ENCODE data around the gene HCRTR2. TPM values are rescaled to one million over a fixed set of nuclear protein-coding genes. Genes with fewer than 3 reads are reported as not detected.

Gene HCRTR2
- not detected in 2 replicates for total RNA-seq

DNA sequence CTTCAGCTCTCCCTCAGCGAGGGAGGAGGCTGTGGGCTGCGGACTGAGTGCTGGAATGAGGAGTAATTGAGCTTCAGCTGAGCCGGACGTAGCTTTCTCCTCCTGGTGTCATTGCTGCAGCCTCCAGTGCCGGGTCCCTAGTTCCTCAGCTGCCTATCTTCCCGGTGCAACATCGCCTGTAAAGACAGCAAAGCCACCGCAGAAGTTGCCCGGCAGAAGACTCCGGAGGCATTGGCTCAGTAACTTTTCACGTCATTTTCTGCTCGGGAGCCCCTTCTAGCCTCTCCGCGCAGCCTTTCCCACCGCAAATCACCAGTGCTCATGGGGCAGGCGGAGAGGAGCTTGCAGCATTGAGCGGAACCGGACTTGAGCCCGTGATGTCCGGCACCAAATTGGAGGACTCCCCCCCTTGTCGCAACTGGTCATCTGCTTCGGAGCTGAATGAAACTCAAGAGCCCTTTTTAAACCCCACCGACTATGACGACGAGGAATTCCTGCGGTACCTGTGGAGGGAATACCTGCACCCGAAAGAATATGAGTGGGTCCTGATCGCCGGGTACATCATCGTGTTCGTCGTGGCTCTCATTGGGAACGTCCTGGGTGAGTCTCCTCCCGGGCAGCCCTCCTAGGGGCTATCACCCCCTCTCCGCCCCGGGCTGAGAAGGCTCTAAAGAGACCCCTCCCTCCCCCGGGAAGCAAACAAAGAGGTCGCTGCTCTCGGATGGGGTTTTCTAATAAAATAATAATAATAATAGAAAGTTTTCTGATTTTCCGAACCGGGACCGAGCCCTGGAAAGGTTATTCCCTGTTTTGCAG lies at the start of gene HCRTR2:
HCRTR2 (plus strand) TSS at position 305 of the 816 bp plus-strand sequence; CDS start at position 378, 73 bp downstream.
- TF ChIP-seq, protein P1, sequence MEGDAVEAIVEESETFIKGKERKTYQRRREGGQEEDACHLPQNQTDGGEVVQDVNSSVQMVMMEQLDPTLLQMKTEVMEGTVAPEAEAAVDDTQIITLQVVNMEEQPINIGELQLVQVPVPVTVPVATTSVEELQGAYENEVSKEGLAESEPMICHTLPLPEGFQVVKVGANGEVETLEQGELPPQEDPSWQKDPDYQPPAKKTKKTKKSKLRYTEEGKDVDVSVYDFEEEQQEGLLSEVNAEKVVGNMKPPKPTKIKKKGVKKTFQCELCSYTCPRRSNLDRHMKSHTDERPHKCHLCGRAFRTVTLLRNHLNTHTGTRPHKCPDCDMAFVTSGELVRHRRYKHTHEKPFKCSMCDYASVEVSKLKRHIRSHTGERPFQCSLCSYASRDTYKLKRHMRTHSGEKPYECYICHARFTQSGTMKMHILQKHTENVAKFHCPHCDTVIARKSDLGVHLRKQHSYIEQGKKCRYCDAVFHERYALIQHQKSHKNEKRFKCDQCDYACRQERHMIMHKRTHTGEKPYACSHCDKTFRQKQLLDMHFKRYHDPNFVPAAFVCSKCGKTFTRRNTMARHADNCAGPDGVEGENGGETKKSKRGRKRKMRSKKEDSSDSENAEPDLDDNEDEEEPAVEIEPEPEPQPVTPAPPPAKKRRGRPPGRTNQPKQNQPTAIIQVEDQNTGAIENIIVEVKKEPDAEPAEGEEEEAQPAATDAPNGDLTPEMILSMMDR (IDR thresholded peaks at IDR 0.05): no peak
- no peak within 1 kb of the TSS for H3K4me3 Mint-ChIP-seq
- POLR2A ChIA-PET: no interaction called here
- ATAC-seq (ENCODE audit: low read depth) (no peak), DNase-seq (no peak)
- CTCF ChIA-PET: no interaction called here
- H3K9me3 Mint-ChIP-seq: peaks cover 3% of the 10 kb centered on the region
- intact Hi-C loops (cut with micrococcal nuclease): no loop called here
- H3K4me1 Mint-ChIP-seq: no peaks in the 10 kb centered on the region
- peaks cover 3% of the 10 kb centered on the region for H3K27me3 Mint-ChIP-seq
- H3K36me3 Mint-ChIP-seq (ENCODE audit: low read depth): no peaks in the 10 kb centered on the region
- H3K27ac Mint-ChIP-seq: no peak within 1 kb of the TSS

DNA sequence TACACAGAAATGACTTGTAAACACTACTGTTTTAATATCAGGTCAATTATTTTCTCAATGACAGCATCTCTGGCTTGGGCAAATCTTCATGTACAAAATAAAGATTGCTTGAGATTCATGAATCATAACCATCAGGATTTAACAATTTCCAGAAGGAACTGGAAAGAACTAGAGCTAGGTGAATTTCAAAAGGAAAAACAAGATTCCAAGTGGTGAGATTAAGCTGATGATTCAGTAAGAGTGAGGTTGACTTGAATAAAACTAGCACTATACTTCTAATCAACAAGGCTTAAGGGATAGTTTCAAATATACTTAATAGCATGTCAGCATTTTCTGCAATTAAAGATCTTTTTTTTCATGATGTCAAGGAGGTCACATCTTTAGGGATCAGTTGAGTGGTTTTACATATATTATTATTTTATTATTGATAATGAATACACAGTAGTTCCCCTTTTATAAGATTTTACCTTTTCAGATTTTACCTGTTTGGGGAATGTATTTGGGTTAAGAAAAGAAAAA lies 43.5 kb upstream of the HCRTR2 start:
- no peak for ATAC-seq (ENCODE audit: low read depth)
- Mint-ChIP-seq H3K4me1 (no peaks in the 10 kb centered on the region), H3K4me3 (no peak overlapping the region), H3K27me3 (no peaks in the 10 kb centered on the region), H3K9me3 (peaks cover 20% of the 10 kb centered on the region), H3K27ac (no peak overlapping the region), H3K36me3 (ENCODE audit: low read depth) (no peaks in the 10 kb centered on the region)
- intact Hi-C loops (cut with micrococcal nuclease): no loop called here
- CTCF ChIA-PET: no interaction called here
- no peak for DNase-seq
- TF ChIP-seq, protein P1 (IDR thresholded peaks at IDR 0.05): no peak
- POLR2A ChIA-PET: no interaction called here

DNA sequence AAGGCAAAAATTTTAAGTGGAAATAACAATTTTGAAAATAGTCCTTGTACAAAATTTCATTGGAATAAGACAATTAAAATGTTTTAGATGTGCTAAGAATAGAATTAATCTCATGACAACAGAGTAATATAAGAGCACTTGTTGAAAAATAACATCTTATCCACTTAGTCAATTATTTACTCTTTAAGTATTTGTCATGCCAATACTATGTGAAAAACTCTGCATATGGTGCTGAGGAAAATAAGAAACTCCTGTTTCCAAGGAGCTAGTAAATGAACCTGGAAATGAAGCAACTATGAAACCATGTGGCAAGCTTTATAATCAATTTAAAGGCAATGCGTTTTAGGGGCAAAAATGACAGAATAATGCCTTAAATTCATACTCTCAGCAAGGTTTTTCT lies 42.7 kb upstream of the HCRTR2 start:
- no peak overlapping the region for H3K4me3 Mint-ChIP-seq
- no peak for ATAC-seq (ENCODE audit: low read depth)
- intact Hi-C loops (cut with micrococcal nuclease): no loop called here
- no peaks in the 10 kb centered on the region for H3K27me3 Mint-ChIP-seq
- no peak for DNase-seq
- no peaks in the 10 kb centered on the region for H3K4me1 Mint-ChIP-seq
- H3K9me3 Mint-ChIP-seq: peaks cover 18% of the 10 kb centered on the region
- ChIA-PET POLR2A (no interaction called here), CTCF (no interaction called here)
- TF ChIP-seq, protein P1 (IDR thresholded peaks at IDR 0.05): no peak
- no peak overlapping the region for H3K27ac Mint-ChIP-seq
- H3K36me3 Mint-ChIP-seq (ENCODE audit: low read depth): no peaks in the 10 kb centered on the region

DNA sequence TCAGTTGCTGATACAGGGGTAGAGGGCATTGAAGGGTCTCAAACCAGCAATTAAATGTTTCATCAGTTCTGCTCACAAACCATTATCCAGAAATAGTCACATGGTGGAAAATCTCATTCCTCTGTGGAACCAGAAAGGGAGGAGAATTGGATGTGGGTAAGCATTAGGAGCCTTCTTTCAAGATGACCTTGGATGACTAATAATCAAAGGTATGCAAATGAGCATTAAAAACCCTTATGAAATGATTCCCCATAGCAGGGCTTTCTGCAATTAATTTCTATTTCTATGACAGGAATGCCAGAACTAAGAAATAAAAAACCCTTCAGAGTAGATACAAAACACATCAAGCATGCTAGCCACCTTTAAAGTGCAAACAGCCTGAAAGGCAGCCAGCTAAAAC lies 37.4 kb upstream of the HCRTR2 start:
- H3K4me3 Mint-ChIP-seq: no peak overlapping the region
- ChIA-PET CTCF (no interaction called here), POLR2A (no interaction called here)
- intact Hi-C loops (cut with micrococcal nuclease): no loop called here
- no peaks in the 10 kb centered on the region for H3K27me3 Mint-ChIP-seq
- TF ChIP-seq, protein P1 (IDR thresholded peaks at IDR 0.05): no peak
- H3K4me1 Mint-ChIP-seq: no peaks in the 10 kb centered on the region
- ATAC-seq (ENCODE audit: low read depth) (no peak), DNase-seq (no peak)
- no peak overlapping the region for H3K27ac Mint-ChIP-seq
- H3K9me3 Mint-ChIP-seq: no peaks in the 10 kb centered on the region
- no peaks in the 10 kb centered on the region for H3K36me3 Mint-ChIP-seq (ENCODE audit: low read depth)

DNA sequence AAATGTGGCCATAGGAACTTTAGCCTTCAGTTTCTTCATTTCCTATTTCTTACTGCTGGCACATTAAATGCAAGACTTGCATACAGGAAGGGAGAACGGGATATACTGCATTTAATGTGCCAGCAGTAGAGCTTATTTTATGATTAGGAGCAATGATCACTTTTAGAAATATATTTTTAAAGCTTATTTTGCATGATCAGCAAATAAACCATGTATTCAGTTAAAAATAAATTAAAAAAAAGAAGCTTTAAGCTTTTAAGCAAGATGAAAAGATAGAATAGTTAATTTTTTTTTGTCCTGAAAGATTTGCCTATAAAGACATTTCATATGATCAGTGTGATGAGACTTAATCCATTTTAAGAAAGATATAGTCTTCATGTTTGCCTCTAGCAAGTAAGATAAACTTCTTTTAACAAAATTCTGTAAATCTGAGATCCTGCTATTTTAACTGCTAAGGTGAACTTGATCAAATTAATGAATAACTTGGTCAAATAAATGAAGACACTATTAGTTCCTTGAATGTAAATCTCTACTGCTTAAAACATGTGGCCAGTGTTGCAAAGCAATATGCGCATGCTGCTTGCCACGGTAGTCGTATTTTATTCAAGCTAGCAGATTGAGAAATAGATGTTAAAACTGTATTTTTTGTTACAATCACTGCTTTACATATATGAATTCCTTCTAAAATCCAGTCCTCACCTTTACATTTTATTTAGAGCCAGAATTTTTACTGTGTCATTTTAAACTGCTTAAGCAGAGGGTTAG lies 36.2 kb upstream of the HCRTR2 start:
- no peaks in the 10 kb centered on the region for H3K36me3 Mint-ChIP-seq (ENCODE audit: low read depth)
- no peak for ATAC-seq (ENCODE audit: low read depth)

More for the DNA sequence above, 36.2 kb upstream of the HCRTR2 start:
- Mint-ChIP-seq H3K27me3 (no peaks in the 10 kb centered on the region), H3K27ac (no peak overlapping the region), H3K9me3 (no peaks in the 10 kb centered on the region), H3K4me3 (no peak overlapping the region), H3K4me1 (no peaks in the 10 kb centered on the region)
- TF ChIP-seq, protein P1 (IDR thresholded peaks at IDR 0.05): no peak
- DNase-seq: no peak
- intact Hi-C loops (cut with micrococcal nuclease): no loop called here
- POLR2A ChIA-PET: no interaction called here
- CTCF ChIA-PET: no interaction called here
